Measurements from ENCODE around the gene DIAPH2. TPM values are rescaled to one million over a fixed set of nuclear protein-coding genes. Genes with fewer than 3 reads are reported as not detected.

Gene DIAPH2
- total RNA-seq, 1 donor from 2014 or later, result 3.8 TPM

GRCh38 chrX:97096385-97096784 is 411.7 kb downstream of the DIAPH2 start:
- Mint-ChIP-seq H3K4me1 (ENCODE audit: low read depth, unreplicated experiment) (peaks cover 1% of the 10 kb centered on the region), H3K27me3 (ENCODE audit: unreplicated experiment) (no peaks in the 10 kb centered on the region), H3K27ac (ENCODE audit: unreplicated experiment) (no peak overlapping the region), H3K9me3 (ENCODE audit: unreplicated experiment) (no peaks in the 10 kb centered on the region), H3K36me3 (ENCODE audit: unreplicated experiment) (no peaks in the 10 kb centered on the region), H3K4me3 (ENCODE audit: unreplicated experiment) (no peak overlapping the region)
- DNase-seq, result no peak
- TF ChIP-seq CTCF (IDR thresholded peaks at IDR 0.05; ENCODE audit: partially characterized antibody, unreplicated experiment), result no peak

GRCh38 chrX:97102938-97103337 is 418.3 kb downstream of the DIAPH2 start:
- TF ChIP-seq CTCF (IDR thresholded peaks at IDR 0.05; ENCODE audit: partially characterized antibody, unreplicated experiment), result no peak
- H3K9me3 Mint-ChIP-seq (ENCODE audit: unreplicated experiment), result peaks cover 2% of the 10 kb centered on the region
- H3K4me1 Mint-ChIP-seq (ENCODE audit: low read depth, unreplicated experiment), result no peaks in the 10 kb centered on the region
- no peak for DNase-seq
- no peak overlapping the region for H3K4me3 Mint-ChIP-seq (ENCODE audit: unreplicated experiment)
- no peaks in the 10 kb centered on the region for H3K36me3 Mint-ChIP-seq (ENCODE audit: unreplicated experiment)
- no peaks in the 10 kb centered on the region for H3K27me3 Mint-ChIP-seq (ENCODE audit: unreplicated experiment)
- no peak overlapping the region for H3K27ac Mint-ChIP-seq (ENCODE audit: unreplicated experiment)

GRCh38 chrX:97109730-97110129 is 425.1 kb downstream of the DIAPH2 start:
- no peak for DNase-seq
- Mint-ChIP-seq H3K36me3 (ENCODE audit: unreplicated experiment) (no peaks in the 10 kb centered on the region), H3K27ac (ENCODE audit: unreplicated experiment) (no peak overlapping the region), H3K9me3 (ENCODE audit: unreplicated experiment) (no peaks in the 10 kb centered on the region), H3K4me3 (ENCODE audit: unreplicated experiment) (no peak overlapping the region), H3K27me3 (ENCODE audit: unreplicated experiment) (peaks cover 2% of the 10 kb centered on the region), H3K4me1 (ENCODE audit: low read depth, unreplicated experiment) (no peaks in the 10 kb centered on the region)
- TF ChIP-seq CTCF (IDR thresholded peaks at IDR 0.05; ENCODE audit: partially characterized antibody, unreplicated experiment), result no peak

GRCh38 chrX:97117572-97117971 is 432.9 kb downstream of the DIAPH2 start:
- H3K27ac Mint-ChIP-seq (ENCODE audit: unreplicated experiment), result no peak overlapping the region
- H3K4me1 Mint-ChIP-seq (ENCODE audit: low read depth, unreplicated experiment), result no peaks in the 10 kb centered on the region
- no peak overlapping the region for H3K4me3 Mint-ChIP-seq (ENCODE audit: unreplicated experiment)

More at GRCh38 chrX:97117572-97117971, 432.9 kb downstream of the DIAPH2 start:
- DNase-seq, result no peak
- TF ChIP-seq CTCF (IDR thresholded peaks at IDR 0.05; ENCODE audit: partially characterized antibody, unreplicated experiment), result no peak
- Mint-ChIP-seq H3K36me3 (ENCODE audit: unreplicated experiment) (no peaks in the 10 kb centered on the region), H3K9me3 (ENCODE audit: unreplicated experiment) (no peaks in the 10 kb centered on the region), H3K27me3 (ENCODE audit: unreplicated experiment) (no peaks in the 10 kb centered on the region)

Measured in glutamatergic neuron (in vitro differentiated cells).